Measurements from ENCODE around the gene NPY2R. TPM values are rescaled to one million over a fixed set of nuclear protein-coding genes. Genes with fewer than 3 reads are reported as not detected.
A peak's percentile ranks its signal among the peaks of the same experiment; 100 is the strongest.

Gene NPY2R, protein sequence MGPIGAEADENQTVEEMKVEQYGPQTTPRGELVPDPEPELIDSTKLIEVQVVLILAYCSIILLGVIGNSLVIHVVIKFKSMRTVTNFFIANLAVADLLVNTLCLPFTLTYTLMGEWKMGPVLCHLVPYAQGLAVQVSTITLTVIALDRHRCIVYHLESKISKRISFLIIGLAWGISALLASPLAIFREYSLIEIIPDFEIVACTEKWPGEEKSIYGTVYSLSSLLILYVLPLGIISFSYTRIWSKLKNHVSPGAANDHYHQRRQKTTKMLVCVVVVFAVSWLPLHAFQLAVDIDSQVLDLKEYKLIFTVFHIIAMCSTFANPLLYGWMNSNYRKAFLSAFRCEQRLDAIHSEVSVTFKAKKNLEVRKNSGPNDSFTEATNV
- total RNA-seq = 1 to 10 TPM in 1 of 4 donors, under 1 TPM in 2, not detected in 1; 0.22 to 1.8 (median 0.42) TPM

DNA sequence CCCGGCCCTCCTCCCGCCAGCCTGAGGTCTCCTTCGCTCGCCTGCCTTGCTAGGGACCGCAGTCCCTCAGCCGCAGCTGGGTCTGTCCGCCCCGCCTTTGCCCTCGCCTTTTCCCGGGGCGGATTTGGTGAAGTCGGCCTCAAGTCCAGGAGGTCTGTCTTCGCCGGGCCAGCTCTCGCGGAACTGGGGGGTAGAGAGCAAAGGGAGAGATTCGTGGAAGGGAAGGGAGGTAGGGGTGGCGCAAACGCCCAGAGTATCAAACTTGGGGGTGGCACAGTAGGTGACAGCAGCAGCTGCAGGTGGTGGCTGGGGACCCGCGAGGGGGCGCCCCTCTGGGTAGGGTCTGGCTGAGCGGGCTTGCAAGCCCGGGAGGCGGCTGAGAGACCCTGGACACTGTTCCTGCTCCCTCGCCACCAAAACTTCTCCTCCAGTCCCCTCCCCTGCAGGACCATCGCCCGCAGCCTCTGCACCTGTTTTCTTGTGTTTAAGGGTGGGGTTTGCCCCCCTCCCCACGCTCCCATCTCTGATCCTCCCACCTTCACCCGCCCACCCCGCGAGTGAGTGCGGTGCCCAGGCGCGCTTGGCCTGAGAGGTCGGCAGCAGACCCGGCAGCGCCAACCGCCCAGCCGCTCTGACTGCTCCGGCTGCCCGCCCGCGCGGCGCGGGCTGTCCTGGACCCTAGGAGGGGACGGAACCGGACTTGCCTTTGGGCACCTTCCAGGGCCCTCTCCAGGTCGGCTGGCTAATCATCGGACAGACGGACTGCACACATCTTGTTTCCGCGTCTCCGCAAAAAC, at the start of gene NPY2R:
TSS of gene NPY2R (plus strand) at position 379 of the 797 bp plus-strand sequence. CDS start 5,304 bp downstream, outside the sequence.
- no peak for DNase-seq (ENCODE audit: low spot score in 2 of 2)
- Histone ChIP-seq H3K27me3 (peaks cover 0 to 35% of the 10 kb centered on the region in 2 donors), H3K4me1 (peaks cover 0 to 20% (median 3%) of the 10 kb centered on the region in 4 donors), H3K36me3 (no peaks in the 10 kb centered on the region), H3K9me3 (no peaks in the 10 kb centered on the region), H3K4me3 (peak within 1 kb of the TSS in 3 of 4 donors; percentile 11 to 35 (median 12)), H3K27ac (no peak within 1 kb of the TSS)
- TF ChIP-seq POLR2A (IDR thresholded peaks at IDR 0.05) = no peak
- no peak for TF ChIP-seq EP300 (IDR thresholded peaks at IDR 0.05)
- TF ChIP-seq, protein P1, sequence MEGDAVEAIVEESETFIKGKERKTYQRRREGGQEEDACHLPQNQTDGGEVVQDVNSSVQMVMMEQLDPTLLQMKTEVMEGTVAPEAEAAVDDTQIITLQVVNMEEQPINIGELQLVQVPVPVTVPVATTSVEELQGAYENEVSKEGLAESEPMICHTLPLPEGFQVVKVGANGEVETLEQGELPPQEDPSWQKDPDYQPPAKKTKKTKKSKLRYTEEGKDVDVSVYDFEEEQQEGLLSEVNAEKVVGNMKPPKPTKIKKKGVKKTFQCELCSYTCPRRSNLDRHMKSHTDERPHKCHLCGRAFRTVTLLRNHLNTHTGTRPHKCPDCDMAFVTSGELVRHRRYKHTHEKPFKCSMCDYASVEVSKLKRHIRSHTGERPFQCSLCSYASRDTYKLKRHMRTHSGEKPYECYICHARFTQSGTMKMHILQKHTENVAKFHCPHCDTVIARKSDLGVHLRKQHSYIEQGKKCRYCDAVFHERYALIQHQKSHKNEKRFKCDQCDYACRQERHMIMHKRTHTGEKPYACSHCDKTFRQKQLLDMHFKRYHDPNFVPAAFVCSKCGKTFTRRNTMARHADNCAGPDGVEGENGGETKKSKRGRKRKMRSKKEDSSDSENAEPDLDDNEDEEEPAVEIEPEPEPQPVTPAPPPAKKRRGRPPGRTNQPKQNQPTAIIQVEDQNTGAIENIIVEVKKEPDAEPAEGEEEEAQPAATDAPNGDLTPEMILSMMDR (IDR thresholded peaks at IDR 0.05) = no peak
- WGBS, 2 donors = 2 to 3% methylated on average over 46 to 54 of the region's 55 CpGs

DNA sequence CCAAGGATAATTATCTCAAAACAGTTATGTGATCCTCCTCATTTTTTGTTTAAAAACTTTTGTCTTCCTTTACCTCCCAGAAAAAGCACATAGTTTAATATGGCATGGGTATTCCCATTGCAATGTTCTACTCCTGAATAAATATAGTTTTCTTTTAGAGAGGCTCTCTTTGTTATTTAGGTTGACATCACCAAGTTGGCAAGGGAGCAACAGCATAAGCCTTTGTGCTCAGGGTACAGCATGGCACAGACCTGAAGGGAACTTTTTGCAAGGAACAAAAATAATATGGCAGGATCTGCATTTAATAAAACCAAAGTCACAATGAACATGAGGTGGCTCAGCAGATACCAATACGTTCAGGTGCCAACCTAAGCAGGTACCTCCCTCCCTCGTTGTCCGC, 47.1 kb upstream of the NPY2R start:
- H3K4me1 ChIP-seq = no peaks in the 10 kb centered on the region
- H3K36me3 ChIP-seq = no peaks in the 10 kb centered on the region
- TF ChIP-seq, protein P1 (IDR thresholded peaks at IDR 0.05) = no peak
- TF ChIP-seq EP300 (IDR thresholded peaks at IDR 0.05) (no peak), POLR2A (IDR thresholded peaks at IDR 0.05) (no peak)
- WGBS, 2 donors = 94% methylated on average over 3 of the region's 3 CpGs
- no peak overlapping the region for H3K4me3 ChIP-seq
- H3K9me3 ChIP-seq = no peaks in the 10 kb centered on the region
- H3K27ac ChIP-seq = no peak overlapping the region
- no peaks in the 10 kb centered on the region for H3K27me3 ChIP-seq
- no peak for DNase-seq (ENCODE audit: low spot score in 2 of 2)

DNA sequence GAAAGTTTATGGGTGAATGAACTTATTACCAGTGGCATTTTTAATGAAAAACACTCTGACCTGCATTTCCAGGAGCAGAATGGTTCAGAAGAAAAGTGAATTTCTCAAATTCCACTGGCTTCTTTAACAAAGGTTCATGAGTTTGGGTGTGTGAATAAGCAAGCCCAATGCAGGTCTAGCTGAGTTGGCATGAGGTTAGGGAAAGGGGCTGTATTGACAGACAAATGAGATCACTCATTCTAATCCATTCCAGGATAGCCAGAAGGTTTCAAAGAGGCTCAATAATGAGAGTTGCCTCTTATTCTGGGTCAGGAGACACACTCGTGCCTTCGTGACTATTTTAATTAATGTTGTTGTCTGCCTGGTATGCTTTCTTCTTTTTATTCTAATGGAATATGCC, 43.7 kb upstream of the NPY2R start:
- WGBS, 2 donors = 67 to 74% methylated on average over 2 of the region's 2 CpGs
- Histone ChIP-seq H3K27me3 (no peaks in the 10 kb centered on the region), H3K4me3 (no peak overlapping the region), H3K27ac (no peak overlapping the region), H3K36me3 (no peaks in the 10 kb centered on the region), H3K4me1 (no peaks in the 10 kb centered on the region), H3K9me3 (peaks cover 0 to 4% (median 0%) of the 10 kb centered on the region in 4 donors)
- DNase-seq (ENCODE audit: low spot score in 2 of 2) = no peak
- TF ChIP-seq POLR2A (IDR thresholded peaks at IDR 0.05) = no peak
- TF ChIP-seq, protein P1 (IDR thresholded peaks at IDR 0.05) = no peak
- no peak for TF ChIP-seq EP300 (IDR thresholded peaks at IDR 0.05)

DNA sequence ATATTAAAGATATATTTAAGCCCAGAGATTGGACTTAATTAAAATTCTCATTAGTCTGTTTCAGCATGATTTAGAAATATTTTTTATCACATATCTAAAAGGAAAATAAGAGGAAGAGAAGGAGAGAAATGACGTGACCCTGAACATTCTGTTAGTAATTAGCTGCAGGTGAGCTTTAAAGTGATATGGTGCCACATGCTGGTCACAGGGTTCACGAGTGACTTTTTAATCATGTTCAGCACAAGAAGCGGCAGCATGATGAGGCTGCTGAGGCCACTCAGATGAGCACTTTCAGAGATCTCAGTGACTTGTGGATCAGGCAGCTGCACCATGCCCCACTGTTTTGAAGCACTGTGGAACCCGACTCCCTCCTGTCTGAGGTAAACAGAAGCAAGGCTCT, 37.9 kb upstream of the NPY2R start:
- WGBS, 2 donors = 60 to 63% methylated on average over 4 of the region's 4 CpGs
- DNase-seq (ENCODE audit: low spot score in 2 of 2) = no peak
- Histone ChIP-seq H3K36me3 (no peaks in the 10 kb centered on the region), H3K4me3 (no peak overlapping the region), H3K4me1 (no peaks in the 10 kb centered on the region), H3K27me3 (no peaks in the 10 kb centered on the region), H3K27ac (no peak overlapping the region), H3K9me3 (peaks cover 0 to 5% (median 0%) of the 10 kb centered on the region in 4 donors)
- TF ChIP-seq, protein P1 (IDR thresholded peaks at IDR 0.05) = no peak
- TF ChIP-seq POLR2A (IDR thresholded peaks at IDR 0.05) = no peak
- TF ChIP-seq EP300 (IDR thresholded peaks at IDR 0.05) = no peak

DNA sequence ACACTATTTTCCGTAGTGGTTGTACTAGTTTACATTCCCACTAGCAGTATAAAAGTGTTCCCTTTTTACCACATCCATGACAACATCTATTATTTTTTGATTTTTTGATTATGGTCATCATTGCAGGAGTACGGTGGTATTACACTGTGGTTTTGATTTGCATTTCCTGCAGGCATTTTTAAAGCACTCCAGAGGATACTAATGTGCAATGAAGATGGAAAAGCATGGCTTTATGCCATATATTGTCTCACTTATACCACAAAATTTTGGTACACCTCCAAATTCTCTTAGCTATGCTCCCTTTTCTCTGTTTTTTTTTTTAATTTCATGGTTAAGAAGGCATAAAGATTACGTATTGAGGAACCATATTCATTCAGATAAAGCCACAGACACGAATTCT, 35.1 kb upstream of the NPY2R start:
- DNase-seq (ENCODE audit: low spot score in 2 of 2) = no peak
- TF ChIP-seq, protein P1 (IDR thresholded peaks at IDR 0.05) = no peak
- Histone ChIP-seq H3K9me3 (peaks cover 0 to 5% (median 0%) of the 10 kb centered on the region in 4 donors), H3K27me3 (no peaks in the 10 kb centered on the region), H3K36me3 (no peaks in the 10 kb centered on the region), H3K4me3 (no peak overlapping the region), H3K27ac (no peak overlapping the region), H3K4me1 (no peaks in the 10 kb centered on the region)
- 59 to 60% methylated on average over 4 of the region's 4 CpGs for WGBS, 2 donors

All from tibial nerve (tissue), 4 donors.